NCI-H345 (cell line): ENCODE data around the gene ARHGEF10L.
A peak's percentile ranks its signal among the peaks of the same experiment; 100 is the strongest.

Experiments
- DNase-seq: peaks from one replicate; lab custom pipeline; 2025; lab: John Stamatoyannopoulos, UW

ARHGEF10L gene

DNA sequence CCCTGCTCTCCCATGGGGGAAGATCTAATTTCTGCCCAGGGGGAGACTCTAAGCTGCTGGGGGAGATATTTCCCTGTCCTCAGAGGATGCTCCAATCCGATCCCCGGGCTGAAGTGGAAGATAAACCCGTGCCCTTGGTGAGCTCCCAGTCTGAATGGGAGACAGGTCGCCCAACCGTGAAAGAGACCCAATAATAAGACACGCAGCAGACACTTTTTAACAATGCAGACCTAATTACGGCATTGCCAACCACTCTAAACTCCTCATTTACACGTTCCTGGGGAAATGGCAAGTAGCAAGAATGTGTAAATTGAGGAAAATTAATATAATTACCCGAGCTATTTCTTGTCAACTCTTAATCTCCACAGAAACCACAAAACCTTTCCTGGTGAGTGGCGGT is 166.9 kb downstream of the ARHGEF10L start:
- peak; percentile 23 for DNase-seq

DNA sequence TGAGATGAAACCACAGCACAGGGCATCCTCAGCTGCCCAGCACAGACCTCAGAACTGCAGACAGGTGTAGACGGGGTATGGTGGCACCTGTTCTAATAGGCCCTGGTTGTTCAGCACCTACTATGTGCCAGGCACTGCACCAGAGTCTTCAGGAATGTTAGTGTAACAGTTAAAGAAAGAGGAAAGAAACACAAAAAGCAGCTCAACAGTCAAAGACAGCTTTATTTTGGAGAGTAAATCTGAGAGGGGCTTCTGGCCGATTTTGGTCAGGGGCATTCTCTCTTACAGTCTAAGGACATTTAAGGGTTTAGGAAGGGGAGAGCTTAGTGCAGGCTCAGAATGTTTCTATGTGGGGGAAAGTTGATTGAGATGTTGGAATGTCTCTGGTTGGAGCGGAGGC is 170.5 kb downstream of the ARHGEF10L start:
- DNase-seq = no peak

- no peak for DNase-seq
These were observed 171.5 kb downstream of the ARHGEF10L start for GRCh38 chr1:17710889-17711576.

DNA sequence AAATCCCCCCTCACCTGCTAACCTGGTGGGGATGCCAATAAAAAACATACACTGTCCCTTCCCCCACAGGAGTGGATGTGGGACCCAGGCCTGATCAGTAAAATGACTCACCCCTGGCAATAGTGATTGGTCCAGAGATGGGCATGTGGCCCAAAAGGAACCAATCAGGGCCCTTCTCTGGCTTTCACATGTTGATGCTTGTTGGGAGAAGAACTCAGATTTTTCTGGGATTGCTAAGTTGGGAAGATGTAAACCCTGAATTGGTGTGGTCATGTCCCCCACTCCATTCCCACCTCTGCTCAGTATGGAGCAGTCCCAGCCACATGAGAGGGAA is 172.0 kb downstream of the ARHGEF10L start:
- DNase-seq = no peak

GRCh38 chr1:17711941-17712340 is 172.4 kb downstream of the ARHGEF10L start:
- no peak for DNase-seq

DNA sequence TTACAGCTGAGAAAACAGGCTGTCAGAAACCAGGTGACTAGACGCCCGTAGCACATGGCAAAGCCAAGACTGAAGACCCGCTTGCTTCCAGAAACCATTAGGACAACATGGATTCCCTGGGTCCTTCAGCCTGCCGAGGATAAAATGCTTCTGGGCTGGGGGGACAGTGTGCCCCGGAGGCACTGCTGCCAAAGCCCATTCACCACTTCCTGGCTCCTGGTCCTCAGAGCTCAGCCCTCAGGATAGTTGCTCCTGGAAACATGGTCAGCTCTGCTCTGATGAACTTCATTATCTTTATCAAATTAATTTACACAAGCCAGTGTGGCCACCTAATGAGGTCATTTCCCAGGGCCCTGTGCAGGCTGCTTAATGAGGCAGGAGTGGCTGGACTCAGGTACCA is 174.5 kb downstream of the ARHGEF10L start:
- no peak for DNase-seq

DNA sequence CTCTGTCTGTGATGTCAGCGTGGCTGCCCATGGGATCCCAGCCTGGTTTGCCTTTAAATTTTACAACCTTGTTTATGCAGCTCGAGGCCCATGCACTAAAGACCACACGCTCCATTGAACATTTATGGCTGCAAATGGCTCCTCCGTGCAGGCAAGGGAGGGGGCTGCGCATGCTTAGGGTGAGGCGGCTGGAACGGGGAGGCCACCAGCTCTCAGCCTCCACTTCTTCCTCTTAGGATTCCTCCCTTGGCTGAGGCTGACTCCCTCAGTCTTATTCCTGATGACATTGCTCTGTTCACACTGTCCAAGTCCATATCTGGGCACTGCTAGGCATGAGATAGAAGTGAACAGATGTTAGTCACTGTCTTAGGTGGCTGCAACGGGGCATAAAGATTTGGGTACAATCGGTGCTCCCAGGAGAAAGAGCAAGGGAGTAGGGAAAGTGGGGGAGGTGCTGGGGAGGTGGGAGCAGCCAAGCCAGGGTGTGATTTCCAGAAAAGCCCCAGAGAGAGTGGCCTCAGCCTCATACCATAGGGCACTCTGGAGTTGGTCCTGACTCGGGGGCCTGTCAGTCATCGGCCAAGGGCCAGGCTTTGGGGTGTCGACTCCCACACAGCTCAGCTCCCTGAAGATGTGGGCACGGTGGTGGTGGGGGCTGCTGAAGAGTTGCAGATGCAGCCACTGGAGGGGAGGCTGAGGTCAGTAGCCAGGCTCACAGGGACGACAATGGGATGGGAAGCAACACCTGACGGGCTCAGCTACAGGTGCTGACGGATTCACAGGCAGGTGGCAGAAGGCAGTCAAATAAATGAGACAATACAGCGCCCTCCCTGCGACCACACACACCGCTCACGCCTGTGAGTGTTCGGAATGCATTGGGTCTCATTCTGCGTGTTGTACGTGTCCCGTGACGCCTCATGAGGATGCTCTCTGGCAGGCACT is 178.4 kb downstream of the ARHGEF10L start:
- peak; percentile 81 for DNase-seq

DNA sequence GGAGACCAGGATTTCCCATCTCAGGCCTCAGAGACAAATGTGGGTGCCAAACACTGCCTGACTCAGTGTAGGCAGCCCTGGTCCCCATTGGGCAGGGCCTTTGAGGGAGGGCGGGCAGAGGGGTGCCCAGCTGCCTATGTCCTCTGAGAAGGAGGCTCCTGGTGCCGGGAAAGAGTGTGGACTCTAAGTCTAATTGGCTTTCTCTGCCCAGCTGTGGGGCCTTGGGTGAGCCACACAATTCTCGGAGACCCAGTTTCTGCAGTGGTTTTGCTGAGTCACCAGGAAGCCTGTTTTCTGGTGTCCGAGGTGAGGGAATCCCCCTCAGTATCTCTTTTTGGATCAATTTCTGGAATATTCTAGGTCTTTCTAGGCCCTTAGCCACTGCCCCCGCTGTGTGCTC is 180.4 kb downstream of the ARHGEF10L start:
- no peak for DNase-seq

DNA sequence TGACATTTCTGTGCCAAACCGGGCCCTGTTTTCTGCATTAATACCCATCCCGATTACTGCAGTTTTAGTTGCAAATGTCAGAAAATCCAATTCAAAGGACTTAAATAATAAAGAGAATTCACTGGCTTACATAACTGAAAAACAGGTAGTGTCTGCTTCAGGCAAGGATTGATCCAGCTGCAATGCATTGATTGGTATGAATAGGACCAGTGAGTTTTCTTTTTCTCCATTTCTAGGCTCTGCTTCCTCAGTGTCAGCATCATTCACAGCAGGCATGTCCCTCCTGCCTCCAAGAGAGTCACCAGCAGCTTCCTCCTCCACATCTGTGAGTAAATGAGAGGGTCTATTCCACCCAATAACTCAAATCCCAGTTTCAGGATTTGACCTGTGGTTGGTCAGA is 181.9 kb downstream of the ARHGEF10L start:
- DNase-seq = no peak

DNA sequence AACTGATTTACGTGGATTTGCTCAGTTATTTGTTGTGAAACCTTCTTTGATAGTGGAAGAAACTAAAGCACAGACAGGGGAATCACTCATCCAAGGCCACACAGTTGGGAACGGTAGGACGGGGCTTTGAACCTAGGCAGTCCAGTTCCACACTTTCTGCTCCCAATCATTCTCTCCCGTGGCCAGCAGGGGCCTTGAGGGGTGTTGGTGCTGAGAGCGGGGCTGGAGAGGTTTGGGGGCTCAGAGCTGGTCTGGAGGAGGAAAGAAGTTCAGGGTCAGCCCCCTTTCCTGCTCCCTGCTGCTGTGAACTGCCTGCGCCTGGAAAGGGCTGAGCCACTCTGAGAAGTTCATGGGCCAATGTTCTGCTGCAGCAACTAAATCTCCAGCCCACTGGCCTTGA is 184.2 kb downstream of the ARHGEF10L start:
- DNase-seq = no peak

DNA sequence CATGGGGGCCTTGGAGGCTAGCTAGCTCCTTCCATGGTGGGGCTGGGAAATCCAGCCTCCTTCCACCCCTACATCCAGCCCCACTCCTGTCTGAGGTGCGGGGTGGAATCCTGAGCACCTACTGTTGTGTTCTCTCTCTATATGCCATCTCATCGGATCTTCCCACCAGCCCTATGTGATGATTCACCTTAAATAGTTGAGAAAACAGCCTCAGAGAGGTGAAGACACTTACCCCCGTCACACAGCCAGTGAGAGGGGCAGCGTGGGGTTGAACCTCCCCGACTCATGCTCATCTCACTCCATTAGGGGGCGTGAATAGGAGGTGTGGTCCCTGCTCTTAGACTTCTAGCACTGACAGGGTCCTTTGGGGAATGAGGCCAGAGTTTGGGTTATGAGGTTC is 184.7 kb downstream of the ARHGEF10L start:
- no peak for DNase-seq

DNA sequence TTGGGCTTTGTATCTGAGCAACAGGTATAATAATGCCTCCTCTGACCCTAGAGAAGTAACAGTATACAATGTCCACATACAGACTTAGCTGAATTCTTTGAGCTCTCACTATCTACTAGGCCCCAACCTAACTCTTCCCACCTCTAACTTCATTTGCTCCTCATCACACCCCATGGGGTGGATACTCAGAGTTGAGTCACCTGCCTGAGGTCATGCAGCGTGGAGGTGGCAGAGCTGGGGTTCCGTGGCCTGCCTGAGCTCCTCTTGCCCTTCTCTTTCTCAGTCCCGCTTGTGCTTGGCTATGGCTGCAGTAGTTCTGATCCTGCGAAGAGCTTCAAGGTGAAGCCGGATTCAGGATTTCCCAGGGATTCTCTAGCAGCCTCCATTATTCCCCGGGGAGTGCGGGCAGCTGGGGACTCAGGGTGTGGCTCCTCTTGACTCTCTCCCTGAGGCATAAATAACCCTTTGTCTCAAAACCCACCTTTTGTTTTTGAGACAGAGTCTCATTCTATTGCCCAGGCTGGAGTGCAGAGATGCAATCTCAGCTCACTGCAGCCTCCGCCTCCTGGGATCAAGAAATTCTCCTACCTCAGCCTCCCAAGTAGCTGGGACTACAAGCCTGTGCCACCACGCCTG is 185.7 kb downstream of the ARHGEF10L start:
- DNase-seq = peak; percentile 75

DNA sequence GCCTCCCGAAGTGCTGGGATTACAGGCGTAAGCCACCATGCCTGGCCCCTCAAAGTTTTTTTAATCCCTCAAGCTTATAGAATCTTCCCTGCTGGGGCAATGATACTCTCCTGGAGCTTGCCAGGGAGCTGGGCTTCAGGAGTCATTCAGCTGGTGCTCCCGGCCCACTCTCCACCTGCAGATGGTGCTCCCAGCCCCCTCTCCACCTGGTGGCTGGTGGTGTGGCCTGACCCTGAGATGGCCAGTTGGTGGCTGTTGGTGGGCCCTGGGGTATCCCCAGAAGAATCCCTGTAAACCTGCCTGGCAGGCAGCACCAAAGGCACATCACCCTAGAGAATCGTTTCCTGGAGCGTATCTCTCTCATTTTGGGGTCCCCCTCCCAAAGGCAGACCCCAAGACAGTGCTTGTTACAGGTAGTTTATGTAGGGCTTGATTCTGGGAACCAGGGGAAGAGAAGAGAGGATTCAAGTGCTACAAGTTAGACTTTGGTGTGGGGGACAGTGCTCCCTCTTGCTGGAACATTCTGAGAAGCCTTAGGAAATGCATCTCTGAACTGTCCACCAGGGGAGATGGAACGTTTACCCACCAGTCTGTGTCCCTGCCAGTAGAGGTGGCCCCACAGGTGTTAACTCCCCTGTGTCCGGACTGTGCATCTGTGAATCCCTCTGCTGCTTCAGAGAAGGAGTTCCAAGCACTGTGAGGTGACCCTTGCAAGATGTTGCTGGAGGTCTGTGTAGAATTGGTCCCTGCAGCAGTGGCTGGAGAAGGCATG is 186.5 kb downstream of the ARHGEF10L start:
- no peak for DNase-seq

DNA sequence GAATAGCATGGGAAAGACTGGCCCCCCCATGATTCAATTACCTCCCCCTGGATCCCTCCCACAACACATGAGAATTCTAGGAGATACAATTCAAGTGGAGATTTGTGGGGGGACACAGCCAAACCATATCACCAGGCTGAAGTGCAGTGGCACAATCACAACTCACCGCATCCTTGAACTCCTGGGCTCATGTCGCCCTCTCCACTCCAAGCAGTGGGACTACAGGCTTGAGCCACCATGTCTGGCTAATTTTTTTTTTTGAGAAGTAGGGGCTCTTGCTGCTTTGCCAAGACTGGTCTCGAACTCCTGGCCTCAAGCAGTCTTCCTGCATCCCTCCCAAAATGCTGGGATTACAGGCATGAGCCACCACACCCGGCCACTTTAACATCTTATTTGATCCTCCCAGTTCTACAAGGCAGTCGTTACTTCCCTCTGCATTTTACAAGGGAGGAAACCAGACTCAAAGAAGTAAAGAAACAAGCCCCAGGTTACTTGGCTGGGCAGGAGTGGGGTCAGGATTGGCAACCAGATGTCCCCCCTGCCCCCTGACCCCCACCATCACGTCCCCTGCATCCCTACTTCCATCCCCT is 188.7 kb downstream of the ARHGEF10L start:
- no peak for DNase-seq

GRCh38 chr1:17729248-17729647 is 189.8 kb downstream of the ARHGEF10L start:
- no peak for DNase-seq

DNA sequence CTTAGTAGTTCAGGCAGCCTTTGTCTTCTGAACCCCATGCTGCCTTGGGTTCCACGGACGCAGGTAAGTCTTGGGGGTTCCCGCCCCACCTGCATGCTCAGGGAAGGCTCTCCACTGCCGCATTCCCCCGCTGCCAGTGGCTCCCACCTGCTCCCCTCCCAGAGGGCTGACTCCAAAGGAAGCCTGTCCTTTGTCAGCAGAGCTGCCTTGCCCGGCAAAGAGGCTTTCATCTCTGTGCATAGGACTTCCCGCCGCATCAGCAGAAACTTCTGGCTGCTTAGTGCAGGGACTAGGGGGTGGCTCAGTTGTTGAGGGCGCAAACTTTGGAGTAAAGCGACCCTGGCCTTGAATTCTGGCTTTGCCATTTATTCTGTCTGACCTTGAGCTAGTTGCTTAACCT is 190.4 kb downstream of the ARHGEF10L start:
- no peak for DNase-seq

GRCh38 chr1:17731460-17731859 is 192.0 kb downstream of the ARHGEF10L start:
- DNase-seq = no peak

DNA sequence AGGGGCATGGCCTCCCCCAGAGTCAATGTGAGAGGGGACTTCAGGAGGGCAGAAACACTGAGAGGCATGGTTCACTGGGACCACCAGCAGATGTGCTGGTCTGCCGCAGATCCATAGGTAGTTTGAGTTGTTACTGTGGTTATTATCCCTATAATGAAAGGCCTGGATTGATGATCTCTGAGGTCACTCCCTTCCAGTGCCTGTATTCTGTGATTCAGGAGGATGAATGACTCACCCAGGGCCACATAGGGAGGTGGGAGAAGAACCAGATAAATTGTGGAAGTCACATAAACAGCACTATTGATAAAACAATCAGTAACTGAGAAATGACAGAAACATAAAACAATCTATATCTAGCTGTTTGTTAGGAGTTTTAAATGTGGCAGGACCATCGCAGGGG is 193.0 kb downstream of the ARHGEF10L start:
- no peak for DNase-seq

DNA sequence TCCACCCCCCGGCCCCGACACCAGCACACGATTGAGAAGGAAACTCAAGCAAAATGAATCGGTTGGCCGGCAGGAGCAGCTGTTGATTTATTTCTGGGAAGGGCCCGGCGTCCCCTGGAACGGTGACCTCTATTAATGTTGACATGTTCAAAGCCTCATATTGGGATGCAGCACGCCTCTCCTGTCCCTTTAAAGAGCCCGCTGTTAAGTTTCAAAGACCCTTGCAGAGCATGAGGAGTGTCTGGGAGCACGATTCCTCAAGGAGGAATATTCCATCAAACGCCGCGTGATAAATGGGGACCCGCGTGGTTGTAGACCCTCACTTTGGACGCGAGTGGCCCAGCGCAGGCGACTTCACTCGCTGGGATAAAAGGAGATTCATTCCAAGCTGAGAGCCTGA is 194.2 kb downstream of the ARHGEF10L start:
- DNase-seq = no peak

GRCh38 chr1:17734609-17735008 is 195.1 kb downstream of the ARHGEF10L start:
- DNase-seq = no peak

- no peak for DNase-seq
These were observed 195.8 kb downstream of the ARHGEF10L start for GRCh38 chr1:17735348-17735747.

GRCh38 chr1:17735793-17736192 is 196.3 kb downstream of the ARHGEF10L start:
- DNase-seq = peak; percentile 5
